ENCODE results near the gene LEFTY2.

DNA sequence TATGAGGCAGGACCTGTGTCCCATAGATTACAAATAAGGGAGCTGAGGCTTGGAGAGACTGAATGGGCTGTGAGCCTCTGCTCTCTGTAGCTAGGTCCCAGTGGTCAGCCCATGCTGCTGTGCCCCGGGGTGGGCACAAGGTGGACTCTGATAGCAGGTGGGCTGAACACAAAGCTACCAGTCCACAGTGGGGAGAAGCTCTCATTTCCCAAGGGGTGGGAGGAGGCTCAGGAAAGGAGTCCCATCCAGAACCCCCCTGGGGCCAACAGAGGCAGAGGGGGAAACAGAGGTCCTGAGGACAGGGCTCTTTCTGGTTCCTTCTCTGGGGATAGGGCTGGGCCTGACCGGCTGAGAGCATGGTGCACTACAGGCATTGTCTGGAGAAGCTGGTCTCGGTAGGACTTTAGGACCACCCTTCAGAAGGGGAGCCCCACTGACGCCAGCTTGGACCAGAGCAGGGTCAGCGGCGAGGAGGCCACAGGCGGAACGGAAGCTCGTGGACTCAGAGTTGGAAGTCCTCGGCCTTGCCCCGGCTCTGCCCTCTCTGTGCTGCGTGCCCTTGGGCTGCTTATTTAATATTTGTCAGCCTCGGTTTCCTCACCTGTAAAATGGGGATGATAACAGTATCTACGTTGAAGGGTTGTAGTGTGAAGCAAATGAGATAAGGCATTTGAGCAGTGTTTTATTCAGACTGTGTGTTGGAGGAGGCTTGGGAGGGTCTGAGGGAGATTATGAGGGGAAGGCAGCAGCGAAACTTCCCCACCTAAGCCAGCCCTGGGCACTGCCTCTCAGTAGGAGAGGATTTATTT lies 31.5 kb upstream of the LEFTY2 start:
- TF ChIP-seq CTCF (IDR thresholded peaks at IDR 0.05; ENCODE audit: low read length) (no peak), EZH2phosphoT487 (IDR thresholded peaks at IDR 0.05; ENCODE audit: low read length) (no peak), EZH2 (optimal IDR thresholded peaks at IDR 0.05; ENCODE audit: low read depth, low read length) (no peak)

Measured in MM.1S (cell line).